CD4-positive, alpha-beta T cell treated with Interleukin-6 at 100 ng/mL for 8 hours (primary cell): Measurements from ENCODE around the gene DONSON.

Experiments used
- DNase-seq: peaks from one replicate; pipeline ENCODE4 v3.0.0-alpha.2; 2020; ENCODE audit warnings: mixed read lengths, low spot score

The DONSON gene

DNA sequence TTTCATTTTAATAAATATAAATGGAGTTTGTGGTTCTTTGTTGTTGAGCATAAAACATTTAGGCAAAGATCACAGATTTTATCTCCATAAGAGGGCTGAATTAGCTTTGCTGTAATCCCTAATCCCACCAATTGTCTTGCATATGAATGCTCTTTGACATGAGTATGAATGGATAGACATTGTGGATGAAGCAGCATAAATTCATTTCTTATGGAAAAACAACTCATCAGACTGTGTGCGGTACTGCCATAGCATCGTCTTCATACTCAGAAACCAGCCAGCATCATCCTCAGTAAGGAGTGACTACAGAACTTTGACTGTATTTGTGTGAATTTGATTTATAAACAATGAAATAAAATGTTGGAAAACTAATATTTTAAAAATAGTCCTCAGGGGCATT, 26.1 kb downstream of the DONSON start:
- no peak for DNase-seq

DNA sequence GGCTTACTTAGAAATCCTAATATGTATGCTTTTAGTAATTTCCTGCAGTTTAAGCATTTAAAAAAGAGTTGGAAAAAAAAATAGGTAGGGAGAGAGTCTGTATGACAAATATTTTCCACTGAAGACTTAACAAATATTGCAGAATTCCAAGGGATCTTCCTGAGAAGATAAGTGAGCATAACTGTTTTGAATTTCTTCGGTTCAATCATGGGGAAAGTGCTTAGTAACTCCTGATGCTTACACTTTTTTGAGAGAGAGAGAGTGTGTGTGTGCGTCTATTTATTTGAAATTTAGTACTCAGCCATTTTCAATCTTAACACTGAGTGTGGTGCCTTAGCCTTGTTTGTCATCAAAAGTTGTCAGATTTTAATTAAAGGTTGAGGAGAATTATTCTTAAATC, 27.1 kb downstream of the DONSON start:
- no peak for DNase-seq

DNA sequence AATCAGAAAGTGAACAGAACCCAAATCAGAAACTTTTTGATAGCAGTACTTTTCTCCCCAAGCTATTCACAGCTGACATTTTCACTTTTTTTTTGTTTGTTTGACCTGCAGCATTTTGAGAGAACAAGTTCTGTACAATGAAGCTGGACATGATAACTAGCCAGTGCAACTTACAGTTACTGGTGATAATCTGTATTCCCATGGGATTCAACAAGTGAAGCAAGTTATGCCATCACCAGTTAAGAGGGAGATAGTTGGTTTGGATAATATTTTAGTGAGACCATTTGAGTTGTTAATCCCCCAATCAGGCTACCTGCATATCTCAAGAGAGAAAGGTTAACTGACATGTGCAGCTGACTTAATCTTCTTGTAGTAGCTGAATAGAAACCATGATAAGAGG, 27.5 kb downstream of the DONSON start:
- no peak for DNase-seq

DNA sequence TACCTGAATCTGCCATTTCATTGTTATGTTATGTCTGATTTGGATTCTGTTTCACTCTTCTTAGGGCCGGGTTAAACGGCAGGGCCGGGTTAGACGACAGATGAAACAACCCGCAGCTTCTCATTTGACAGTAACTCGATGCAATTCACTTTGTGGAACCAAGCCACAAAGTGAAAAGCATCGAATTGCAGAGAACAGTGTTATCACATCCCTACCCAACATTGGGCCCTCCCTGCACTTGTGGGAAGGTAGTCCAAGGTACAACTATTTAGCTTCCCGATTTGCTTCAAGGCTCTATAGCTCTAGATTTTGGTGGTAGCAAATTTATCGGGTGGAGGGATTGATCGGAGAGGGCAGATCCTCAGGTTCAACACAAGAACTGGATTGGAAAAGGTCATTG, 28.7 kb downstream of the DONSON start:
- DNase-seq, result no peak

DNA sequence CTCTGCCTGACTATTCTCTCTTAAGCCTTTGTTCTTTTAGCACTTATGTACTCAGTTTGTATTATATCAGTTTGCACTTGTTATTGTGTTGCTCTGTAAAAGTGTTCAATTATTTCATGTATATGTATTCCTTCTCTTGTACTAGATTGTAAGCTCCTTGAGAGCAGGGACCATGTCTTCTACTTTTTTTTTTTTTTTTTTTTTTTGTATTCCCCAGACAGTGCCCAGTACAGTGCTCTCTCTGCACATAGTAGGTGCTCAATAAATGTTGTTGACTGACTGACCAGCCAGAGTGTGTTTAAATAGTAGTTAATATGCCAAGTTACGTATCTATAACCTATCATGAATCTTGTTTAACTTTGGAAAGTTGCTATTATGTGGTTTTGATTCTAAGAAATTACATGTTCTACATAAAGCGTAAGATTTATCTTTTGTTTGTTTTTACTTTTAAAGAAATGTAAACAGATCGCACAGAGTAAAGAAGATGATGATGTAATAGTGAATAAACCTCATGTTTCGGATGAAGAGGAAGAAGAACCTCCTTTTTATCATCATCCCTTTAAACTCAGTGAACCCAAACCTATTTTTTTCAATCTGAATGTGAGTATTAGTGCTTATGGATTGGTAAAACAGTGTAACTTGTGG, 29.6 kb downstream of the DONSON start:
- DNase-seq, result no peak

DNA sequence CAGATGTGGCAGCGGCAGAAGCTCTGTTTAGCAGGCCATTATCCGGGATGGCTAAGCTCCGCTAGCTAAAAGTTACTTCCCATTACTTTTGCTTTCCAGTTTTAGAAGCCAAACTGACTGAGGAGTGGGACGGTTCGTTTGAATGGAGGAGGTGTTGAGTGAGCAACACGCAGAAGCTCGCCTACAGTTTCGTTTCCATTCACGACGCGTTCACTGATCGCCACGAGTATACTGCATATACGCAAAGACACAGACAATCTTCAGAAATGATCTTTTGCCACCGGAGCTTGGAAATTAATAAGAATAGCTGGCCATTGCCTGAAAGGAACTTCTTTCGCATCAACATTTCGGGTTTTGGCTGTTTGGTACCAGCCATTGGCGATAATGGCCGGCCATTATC, 31.0 kb downstream of the DONSON start:
- DNase-seq, result no peak

DNA sequence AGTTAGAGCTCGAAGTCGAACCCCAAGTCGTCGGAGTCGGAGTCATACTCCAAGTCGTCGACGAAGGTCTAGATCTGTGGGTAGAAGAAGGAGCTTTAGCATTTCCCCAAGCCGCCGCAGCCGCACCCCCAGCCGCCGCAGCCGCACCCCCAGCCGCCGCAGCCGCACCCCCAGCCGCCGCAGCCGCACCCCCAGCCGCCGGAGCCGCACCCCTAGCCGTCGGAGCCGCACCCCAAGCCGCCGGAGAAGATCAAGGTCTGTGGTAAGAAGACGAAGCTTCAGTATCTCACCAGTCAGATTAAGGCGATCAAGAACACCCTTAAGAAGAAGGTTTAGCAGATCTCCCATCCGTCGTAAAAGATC, 33.5 kb downstream of the DONSON start:
- DNase-seq, result no peak

DNA sequence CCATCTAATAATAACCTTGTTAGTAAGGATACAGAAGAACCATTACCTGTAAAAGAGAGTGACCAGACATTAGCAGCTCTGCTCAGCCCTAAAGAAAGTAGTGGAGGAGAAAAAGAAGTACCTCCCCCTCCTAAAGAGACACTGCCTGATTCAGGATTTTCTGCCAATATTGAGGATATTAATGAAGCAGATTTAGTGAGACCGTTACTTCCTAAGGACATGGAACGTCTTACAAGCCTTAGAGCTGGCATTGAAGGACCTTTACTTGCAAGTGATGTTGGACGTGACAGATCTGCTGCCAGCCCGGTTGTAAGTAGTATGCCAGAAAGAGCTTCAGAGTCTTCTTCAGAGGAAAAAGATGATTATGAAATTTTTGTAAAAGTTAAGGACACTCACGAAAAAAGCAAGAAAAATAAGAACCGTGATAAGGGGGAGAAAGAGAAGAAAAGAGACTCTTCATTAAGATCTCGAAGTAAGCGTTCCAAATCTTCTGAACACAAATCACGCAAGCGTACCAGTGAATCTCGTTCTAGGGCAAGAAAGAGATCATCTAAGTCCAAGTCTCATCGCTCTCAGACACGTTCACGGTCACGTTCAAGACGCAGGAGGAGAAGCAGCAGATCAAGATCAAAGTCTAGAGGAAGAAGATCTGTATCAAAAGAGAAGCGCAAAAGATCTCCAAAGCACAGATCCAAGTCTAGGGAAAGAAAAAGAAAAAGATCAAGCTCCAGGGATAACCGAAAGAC, 34.1 kb downstream of the DONSON start:
- no peak for DNase-seq

DNA sequence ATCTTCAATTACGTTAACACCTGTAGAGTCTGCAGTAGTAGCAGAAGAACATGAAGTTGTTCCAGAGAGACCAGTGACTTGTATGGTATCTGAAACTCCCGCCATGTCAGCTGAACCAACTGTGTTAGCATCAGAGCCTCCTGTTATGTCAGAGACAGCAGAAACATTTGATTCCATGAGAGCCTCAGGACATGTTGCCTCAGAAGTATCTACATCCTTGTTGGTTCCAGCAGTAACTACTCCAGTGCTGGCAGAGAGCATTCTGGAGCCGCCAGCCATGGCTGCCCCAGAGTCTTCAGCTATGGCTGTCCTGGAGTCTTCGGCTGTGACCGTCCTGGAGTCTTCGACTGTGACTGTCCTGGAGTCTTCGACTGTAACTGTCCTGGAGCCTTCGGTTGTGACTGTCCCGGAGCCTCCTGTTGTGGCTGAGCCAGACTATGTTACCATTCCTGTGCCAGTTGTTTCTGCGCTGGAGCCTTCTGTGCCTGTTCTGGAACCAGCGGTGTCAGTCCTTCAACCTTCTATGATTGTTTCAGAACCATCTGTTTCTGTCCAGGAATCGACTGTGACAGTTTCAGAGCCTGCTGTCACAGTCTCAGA, 35.4 kb downstream of the DONSON start:
- no peak for DNase-seq

DNA sequence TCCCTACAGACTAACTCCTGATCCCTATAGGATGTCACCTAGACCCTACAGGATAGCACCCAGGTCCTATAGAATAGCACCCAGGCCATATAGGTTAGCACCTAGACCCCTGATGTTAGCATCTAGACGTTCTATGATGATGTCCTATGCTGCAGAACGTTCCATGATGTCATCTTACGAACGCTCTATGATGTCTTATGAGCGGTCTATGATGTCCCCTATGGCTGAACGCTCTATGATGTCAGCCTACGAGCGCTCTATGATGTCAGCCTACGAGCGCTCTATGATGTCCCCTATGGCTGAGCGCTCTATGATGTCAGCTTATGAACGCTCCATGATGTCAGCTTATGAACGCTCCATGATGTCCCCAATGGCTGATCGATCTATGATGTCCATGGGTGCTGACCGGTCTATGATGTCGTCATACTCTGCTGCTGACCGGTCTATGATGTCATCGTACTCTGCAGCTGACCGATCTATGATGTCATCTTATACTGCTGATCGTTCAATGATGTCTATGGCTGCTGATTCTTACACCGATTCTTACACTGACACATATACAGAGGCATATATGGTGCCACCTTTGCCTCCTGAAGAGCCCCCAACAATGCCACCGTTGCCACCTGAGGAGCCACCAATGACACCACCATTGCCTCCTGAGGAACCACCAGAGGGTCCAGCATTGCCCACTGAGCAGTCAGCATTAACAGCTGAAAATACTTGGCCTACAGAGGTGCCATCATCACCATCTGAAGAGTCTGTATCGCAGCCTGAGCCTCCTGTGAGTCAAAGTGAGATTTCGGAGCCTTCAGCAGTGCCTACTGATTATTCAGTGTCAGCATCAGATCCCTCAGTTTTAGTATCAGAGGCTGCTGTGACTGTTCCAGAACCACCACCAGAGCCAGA, 36.1 kb downstream of the DONSON start:
- DNase-seq, result no peak

DNA sequence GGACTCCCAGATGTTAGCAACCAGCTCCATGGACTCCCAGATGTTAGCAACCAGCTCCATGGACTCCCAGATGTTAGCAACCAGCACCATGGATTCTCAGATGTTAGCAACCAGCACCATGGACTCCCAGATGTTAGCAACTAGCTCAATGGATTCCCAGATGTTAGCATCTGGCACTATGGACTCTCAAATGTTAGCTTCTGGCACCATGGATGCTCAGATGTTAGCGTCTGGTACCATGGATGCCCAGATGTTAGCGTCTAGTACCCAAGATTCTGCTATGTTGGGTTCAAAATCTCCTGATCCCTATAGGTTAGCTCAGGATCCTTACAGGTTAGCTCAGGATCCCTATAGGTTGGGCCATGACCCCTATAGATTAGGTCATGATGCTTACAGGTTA, 36.8 kb downstream of the DONSON start:
- DNase-seq, result no peak

DNA sequence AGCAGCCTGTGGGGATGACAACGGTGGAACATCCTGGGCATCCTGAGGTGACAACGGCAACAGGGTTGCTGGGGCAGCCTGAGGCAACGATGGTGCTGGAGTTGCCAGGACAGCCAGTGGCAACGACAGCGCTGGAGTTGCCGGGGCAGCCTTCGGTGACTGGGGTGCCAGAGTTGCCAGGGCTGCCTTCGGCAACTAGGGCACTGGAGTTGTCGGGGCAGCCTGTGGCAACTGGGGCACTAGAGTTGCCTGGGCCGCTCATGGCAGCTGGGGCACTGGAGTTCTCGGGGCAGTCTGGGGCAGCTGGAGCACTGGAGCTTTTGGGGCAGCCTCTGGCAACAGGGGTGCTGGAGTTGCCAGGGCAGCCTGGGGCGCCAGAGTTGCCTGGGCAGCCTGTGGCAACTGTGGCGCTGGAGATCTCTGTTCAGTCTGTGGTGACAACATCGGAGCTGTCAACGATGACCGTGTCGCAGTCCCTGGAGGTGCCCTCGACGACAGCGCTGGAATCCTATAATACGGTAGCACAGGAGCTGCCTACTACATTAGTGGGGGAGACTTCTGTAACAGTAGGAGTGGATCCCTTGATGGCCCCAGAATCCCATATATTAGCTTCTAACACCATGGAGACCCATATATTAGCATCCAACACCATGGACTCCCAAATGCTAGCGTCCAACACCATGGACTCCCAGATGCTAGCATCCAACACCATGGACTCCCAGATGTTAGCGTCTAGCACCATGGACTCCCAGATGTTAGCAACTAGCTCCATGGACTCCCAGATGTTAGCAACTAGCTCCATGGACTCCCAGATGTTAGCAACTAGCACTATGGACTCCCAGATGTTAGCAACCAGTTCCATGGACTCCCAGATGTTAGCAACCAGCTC, 37.5 kb downstream of the DONSON start:
- DNase-seq, result no peak

DNA sequence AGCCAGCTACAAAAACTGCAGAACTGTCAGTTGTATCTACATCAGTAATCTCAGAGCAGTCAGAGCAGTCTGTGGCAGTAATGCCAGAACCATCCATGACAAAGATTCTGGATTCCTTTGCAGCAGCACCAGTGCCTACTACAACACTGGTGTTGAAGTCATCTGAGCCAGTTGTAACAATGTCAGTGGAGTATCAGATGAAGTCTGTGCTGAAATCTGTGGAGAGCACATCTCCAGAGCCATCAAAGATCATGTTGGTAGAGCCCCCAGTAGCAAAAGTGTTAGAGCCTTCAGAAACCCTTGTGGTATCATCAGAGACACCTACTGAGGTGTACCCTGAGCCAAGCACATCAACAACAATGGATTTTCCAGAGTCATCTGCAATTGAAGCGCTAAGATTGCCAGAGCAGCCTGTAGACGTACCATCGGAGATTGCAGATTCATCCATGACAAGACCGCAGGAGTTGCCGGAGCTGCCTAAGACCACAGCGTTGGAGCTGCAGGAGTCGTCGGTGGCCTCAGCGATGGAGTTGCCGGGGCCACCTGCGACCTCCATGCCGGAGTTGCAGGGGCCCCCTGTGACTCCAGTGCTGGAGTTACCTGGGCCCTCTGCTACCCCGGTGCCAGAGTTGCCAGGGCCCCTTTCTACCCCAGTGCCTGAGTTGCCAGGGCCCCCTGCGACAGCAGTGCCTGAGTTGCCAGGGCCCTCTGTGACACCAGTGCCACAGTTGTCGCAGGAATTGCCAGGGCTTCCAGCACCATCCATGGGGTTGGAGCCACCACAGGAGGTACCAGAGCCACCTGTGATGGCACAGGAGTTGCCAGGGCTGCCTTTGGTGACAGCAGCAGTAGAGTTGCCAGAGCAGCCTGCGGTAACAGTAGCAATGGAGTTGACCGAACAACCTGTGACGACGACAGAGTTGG, 38.4 kb downstream of the DONSON start:
- no peak for DNase-seq

DNA sequence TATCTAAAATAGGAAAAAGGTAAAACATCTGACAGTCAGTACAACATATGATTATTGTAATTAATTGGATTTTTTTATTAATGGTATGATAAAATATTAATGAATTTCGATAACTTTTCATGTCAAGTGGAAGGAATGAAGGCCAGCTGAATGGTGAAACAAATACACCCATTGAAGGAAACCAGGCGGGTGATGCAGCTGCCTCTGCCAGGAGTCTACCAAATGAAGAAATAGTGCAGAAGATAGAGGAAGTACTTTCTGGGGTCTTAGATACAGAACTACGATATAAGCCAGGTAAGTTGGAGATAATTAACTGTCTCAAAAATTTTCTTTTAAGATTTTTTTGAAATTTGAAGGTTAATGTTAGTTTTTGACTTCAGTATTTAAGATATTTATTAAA, 42.4 kb downstream of the DONSON start:
- no peak for DNase-seq

DNA sequence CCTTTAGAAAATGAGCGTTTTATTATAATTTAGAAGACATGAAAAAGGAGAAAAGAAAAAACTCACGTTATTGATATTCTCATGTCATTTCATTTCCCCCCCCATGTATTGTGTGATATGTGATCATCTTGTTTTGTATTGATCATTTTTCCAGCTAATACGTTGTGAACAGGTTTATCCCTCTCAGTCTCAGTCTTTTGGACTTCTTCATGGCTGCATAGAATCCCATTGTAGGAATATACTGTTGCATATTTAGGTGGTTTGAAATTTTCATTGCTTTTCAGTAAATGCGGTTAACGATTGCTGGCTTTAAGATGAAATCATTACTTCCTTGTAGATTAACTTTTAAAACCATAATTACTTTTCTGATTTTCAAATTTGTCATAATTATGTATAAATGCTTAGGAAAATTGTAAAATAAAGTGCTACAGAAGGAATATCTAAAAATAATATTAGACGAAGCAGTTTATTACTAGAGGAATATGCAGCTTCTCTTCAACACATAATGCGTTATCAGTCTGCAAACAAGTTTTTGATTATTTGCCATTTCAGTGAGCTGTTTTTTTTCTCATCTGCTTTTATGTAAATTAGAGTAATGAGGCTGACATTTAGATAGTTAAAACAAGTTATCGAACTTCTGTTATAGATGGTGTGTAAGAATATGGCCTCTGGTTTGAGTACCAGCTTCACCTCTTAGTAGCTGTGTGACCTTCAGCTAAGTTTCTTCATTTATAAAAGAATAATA, 43.9 kb downstream of the DONSON start:
- DNase-seq, result no peak

DNA sequence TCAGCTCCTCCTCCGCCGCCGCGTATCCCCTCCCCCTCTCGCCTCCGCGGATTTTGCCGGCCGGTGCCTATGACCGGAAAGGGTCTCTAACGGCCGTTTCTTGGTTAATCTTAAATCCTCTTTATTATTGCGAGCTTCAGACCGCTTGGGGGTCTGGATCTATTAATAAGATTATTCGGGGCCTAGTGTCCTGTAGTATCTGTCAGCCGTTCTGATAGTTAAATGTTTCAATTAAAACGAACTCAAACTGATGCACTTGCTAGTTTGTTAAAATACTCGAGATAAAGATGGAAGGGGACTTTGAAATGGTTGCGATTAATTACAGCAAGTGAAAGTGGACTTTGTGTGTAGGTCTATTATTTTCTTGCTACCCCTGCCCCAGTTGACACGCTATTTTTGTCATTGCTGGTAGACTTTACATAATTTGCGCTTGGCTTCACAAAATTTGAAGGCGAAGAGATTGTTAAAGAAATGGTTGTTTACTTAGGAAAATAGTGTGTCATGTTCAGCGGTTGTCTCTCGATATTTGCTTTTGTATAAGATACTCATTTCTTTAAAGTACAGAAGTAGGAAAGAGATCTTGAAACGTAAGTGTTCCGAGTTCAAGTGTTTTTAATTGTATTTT, 44.9 kb downstream of the DONSON start:
- DNase-seq, result peak; percentile 39

DNA sequence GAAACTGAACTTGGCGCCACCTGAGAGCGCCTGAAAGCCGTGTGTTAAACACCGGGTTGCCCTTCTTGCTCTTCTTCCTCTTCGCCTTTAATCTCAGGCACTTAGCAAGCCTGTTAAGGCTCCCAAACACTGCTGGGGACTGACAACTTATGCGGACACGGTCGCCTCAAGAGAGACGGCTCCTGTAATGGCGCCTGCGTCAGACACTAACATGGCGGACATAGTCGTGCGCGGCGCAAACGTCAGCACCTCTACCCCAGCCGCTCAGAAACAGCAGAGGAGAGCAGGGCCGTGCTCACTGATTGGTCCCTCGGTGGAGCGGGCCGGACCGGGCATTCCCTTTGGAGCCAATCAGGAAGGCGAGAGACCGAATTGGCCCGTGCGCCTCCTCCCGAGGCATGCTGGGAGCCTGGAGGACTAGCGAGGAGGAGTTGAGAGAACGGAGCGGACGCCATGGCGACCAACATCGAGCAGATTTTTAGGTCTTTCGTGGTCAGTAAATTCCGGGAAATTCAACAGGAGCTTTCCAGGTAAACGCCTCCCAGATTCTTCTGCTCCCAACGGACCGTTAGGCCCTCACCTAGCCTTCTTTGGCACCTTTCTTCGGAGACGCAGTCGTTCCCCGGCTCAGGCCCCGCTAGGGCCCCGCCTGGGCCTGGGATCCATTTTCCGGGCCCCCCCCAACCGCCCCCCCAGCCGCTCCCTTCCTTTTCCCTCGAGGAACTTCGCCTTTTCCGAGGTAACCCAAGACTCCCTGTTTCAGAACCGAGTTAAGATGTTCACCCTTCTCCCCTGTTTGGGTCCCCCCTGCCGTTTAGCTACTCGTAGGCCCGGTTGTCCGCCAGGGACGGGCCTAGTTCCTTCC, 45.6 kb downstream of the DONSON start, which contains the start of gene SON:
TSS of gene SON (plus strand) at position 399 of the 865 bp plus-strand sequence. CDS start at position 454, 55 bp downstream.
- DNase-seq, result peak; percentile 98
